Liver (tissue), 3 donors: Measurements from ENCODE around the gene TAL2.

Source experiments
- GABPA ChIP-seq, 2 donors: IDR thresholded peaks in 1 of 2; conservative IDR thresholded peaks in 1 of 2; 2 replicates each; pipeline ENCODE4 v1.6.1; 2016; ENCODE audit warnings: antibody characterized with exemption in 2 of 2, mild to moderate bottlenecking in 1 of 2, moderate library complexity in 1 of 2
- JUND ChIP-seq, 2 donors: IDR thresholded peaks; 2 replicates each; pipeline ENCODE4 v1.6.1; 2016; ENCODE audit warnings: antibody characterized with exemption in 2 of 2
- MAX ChIP-seq: IDR thresholded peaks from 2 replicates; pipeline ENCODE4 v1.6.1; 2016; ENCODE audit warnings: antibody characterized with exemption
- RAD21 ChIP-seq, 2 donors: IDR thresholded peaks; 2 replicates each; pipeline ENCODE4 v1.6.1; 2016; ENCODE audit warnings: antibody characterized with exemption in 2 of 2, mild to moderate bottlenecking in 2 of 2
- REST ChIP-seq: IDR thresholded peaks from 2 replicates; pipeline ENCODE4 v1.6.1; 2016; ENCODE audit warnings: antibody characterized with exemption, mild to moderate bottlenecking
- SP1 ChIP-seq: IDR thresholded peaks from 2 replicates; pipeline ENCODE4 v1.6.1; 2018; ENCODE audit warnings: antibody characterized with exemption, mild to moderate bottlenecking
- YY1 ChIP-seq: IDR thresholded peaks from 2 replicates; pipeline ENCODE4 v1.6.1; 2016; ENCODE audit warnings: antibody characterized with exemption, mild to moderate bottlenecking
- TF ChIP-seq, protein P1 (sequence below): fragments of 150-350 bp; IDR thresholded peaks from 2 replicates; pipeline ENCODE4 v1.5.1; 2017; ENCODE audit warnings: improper control_type of control experiment, low read depth, low read length; ENCODE audit not compliant: missing input control
- donor health status: healthy.
- donor health status: healthy.

GRCh38 chr9:105670775-105671174, 8.5 kb downstream of the TAL2 start:
- TF ChIP-seq, protein P1, sequence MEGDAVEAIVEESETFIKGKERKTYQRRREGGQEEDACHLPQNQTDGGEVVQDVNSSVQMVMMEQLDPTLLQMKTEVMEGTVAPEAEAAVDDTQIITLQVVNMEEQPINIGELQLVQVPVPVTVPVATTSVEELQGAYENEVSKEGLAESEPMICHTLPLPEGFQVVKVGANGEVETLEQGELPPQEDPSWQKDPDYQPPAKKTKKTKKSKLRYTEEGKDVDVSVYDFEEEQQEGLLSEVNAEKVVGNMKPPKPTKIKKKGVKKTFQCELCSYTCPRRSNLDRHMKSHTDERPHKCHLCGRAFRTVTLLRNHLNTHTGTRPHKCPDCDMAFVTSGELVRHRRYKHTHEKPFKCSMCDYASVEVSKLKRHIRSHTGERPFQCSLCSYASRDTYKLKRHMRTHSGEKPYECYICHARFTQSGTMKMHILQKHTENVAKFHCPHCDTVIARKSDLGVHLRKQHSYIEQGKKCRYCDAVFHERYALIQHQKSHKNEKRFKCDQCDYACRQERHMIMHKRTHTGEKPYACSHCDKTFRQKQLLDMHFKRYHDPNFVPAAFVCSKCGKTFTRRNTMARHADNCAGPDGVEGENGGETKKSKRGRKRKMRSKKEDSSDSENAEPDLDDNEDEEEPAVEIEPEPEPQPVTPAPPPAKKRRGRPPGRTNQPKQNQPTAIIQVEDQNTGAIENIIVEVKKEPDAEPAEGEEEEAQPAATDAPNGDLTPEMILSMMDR: no peak
- no peak for TF ChIP-seq SP1
- TF ChIP-seq YY1: no peak
- TF ChIP-seq JUND (IDR thresholded peaks at IDR 0.05): no peak
- TF ChIP-seq RAD21 (IDR thresholded peaks at IDR 0.05): no peak
- no peak for TF ChIP-seq MAX
- TF ChIP-seq GABPA (IDR thresholded peaks at IDR 0.05 in 1 of 2, conservative IDR thresholded peaks at IDR 0.05 in 1 of 2): no peak
- no peak for TF ChIP-seq REST
